Right kidney (tissue), 9 donors: ENCODE measurements around the gene ZNF528.

ENCODE experiments used
- DNase-seq: peaks from one replicate; pipeline ENCODE4 v3.0.0-alpha.2; 2016
- long read RNA-seq, 8 donors: transcript quantifications; one replicate each; lab custom pipeline, GENCODE V29; 2026

ZNF528 gene
- long read RNA-seq, donor 1, full-length matches to known transcripts = 22 of 22 reads
- long read RNA-seq, donor 1, partial matches to known transcripts = 0 of 22 reads
- long read RNA-seq, donor 1, other reads (novel, unspliced or antisense) = 0 of 22 reads
- long read RNA-seq, donor 2, full-length matches to known transcripts = 3 of 3 reads
- long read RNA-seq, donor 2, partial matches to known transcripts = 0 of 3 reads
- long read RNA-seq, donor 2, other reads (novel, unspliced or antisense) = 0 of 3 reads
- long read RNA-seq, donor 3, full-length matches to known transcripts = 23 of 23 reads
- long read RNA-seq, donor 3, partial matches to known transcripts = 0 of 23 reads
- long read RNA-seq, donor 3, other reads (novel, unspliced or antisense) = 0 of 23 reads
- long read RNA-seq, donor 4, full-length matches to known transcripts = 37 of 37 reads
- long read RNA-seq, donor 4, partial matches to known transcripts = 0 of 37 reads
- long read RNA-seq, donor 4, other reads (novel, unspliced or antisense) = 0 of 37 reads
- long read RNA-seq, donor 5, full-length matches to known transcripts = 18 of 18 reads
- long read RNA-seq, donor 5, partial matches to known transcripts = 0 of 18 reads
- long read RNA-seq, donor 5, other reads (novel, unspliced or antisense) = 0 of 18 reads
- long read RNA-seq, donor 6, full-length matches to known transcripts = 12 of 12 reads
- long read RNA-seq, donor 6, partial matches to known transcripts = 0 of 12 reads
- long read RNA-seq, donor 6, other reads (novel, unspliced or antisense) = 0 of 12 reads
- long read RNA-seq, donor 7, full-length matches to known transcripts = 22 of 22 reads
- long read RNA-seq, donor 7, partial matches to known transcripts = 0 of 22 reads
- long read RNA-seq, donor 7, other reads (novel, unspliced or antisense) = 0 of 22 reads
- long read RNA-seq, donor 8, full-length matches to known transcripts = 19 of 19 reads
- long read RNA-seq, donor 8, partial matches to known transcripts = 0 of 19 reads
- long read RNA-seq, donor 8, other reads (novel, unspliced or antisense) = 0 of 19 reads

- DNase-seq = peak; percentile 82
Measured at GRCh38 chr19:52397310-52398080, at the start of gene ZNF528. TSS of gene ZNF528 (plus strand) at chr19:52397849. CDS start at chr19:52402014, 4,165 bp downstream.

DNA sequence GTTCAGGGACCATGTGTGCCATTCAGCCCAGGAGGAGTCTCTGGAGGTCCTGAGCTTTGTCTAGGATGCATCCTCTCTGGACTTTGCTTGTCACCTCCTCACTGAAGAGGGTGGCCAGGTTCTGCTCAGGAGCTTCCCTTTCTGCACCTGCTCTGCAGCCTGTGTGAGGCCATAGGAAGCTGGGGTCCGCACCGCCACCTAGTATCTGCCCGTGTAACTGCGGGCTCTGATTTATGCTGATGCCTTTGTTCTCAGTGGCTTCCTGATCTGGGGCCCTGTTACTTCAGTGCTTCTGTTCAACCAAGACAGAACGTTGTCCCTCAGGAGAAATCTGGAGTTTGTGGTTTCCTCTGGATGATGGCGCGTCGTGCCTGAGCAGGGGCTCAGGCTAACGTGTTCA lies 46.1 kb upstream of the ZNF528 start:
- DNase-seq = no peak

DNA sequence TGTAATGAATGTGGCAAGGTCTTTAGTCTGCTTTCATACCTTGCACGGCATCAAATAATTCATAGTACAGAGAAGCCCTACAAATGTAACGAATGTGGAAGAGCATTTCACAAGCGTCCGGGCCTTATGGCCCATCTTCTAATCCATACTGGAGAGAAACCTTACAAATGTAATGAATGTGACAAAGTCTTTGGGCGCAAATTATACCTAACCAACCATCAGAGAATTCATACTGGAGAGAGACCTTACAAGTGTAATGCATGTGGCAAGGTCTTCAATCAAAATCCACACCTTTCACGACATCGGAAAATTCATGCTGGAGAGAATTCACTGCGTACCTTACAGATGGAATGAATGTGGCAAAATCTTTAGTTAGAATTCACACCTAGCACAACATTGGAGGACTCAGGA lies 31.2 kb upstream of the ZNF528 start:
- no peak for DNase-seq

DNA sequence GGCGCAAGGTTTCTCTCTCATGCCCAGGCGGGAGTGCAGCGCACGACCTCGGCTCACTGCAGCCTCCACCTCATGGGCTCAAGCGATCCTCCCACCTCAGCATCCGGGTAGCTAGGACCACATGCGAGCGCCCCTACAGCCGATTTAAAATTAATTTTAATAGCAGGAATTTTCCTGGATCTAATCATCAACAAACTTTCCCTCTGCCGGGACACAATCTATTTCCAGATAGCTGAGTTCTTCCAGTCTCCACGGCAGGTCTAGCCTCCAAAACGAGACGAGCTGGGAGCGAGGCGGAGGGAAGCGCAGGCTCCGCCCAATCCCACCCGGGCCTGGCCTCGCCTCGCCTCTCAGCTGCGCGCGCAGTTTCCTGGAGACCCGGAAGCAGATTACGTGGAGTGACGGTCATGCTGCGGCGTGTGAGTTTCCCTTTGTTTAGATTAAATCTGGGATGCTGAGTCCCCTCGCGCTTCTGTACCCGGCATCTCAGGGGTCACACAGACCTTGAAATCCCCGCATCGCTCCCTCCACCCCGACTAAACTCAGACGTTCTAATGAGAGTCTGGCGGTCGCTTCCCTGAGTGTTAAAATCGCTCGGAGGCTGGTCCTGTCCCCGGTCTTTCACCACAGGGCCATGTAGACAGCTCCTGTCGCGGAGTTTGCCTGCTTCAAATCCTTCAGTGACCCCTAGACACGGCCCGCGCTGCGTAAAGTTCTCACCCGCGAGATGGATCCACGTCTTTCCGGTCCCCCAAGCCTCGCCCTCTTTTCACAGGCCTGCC lies 27.9 kb upstream of the ZNF528 start, which contains the start of gene ZNF880:
Gene ZNF880, plus strand, starts transcription at position 365 of the 782 bp plus-strand sequence. Its CDS starts 43 bp downstream, at position 408.
- DNase-seq = peak; percentile 89

DNA sequence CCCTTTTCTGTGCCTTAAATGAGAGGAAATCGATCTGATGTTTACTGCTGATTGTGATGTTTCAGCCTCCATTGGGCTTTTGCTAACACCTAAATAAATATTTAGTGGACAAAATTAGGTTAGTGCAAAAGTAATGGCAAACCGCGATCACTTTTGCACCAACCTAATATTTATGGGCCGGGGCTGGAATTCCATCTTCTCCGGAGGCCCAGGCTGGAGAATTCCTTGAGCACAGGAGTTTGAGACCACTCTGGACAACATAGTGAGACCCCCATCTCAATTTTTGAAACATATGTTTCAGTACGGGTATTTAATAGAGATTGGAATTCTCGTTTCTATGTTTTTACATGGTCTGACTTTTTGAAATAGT lies 27.3 kb upstream of the ZNF528 start:
- no peak for DNase-seq

GRCh38 chr19:52391135-52391534 lies 6.5 kb upstream of the ZNF528 start:
- DNase-seq = no peak

- DNase-seq = no peak
Measured at GRCh38 chr19:52398081-52398441, 412 bp downstream of the ZNF528 start.

GRCh38 chr19:52410276-52410675 lies 12.6 kb downstream of the ZNF528 start:
- DNase-seq = no peak

DNA sequence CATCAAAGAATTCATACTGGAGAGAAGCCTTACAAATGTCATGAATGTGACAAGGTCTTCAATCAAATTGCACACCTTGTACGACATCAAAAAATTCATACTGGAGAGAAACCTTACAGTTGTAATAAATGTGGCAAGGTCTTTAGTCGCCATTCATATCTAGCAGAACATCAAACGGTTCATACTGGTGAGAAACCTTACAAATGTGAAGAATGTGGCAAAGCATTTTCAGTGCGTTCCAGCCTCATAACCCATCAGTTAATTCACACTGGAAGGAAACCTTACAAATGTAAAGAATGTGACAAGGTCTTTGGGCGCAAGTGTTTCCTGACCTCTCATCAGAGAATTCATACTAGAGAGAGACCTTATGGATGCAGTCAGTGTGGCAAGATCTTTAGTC lies 18.1 kb downstream of the ZNF528 start:
- DNase-seq = no peak

- no peak for DNase-seq
Measured at GRCh38 chr19:52428937-52429336, 31.3 kb downstream of the ZNF528 start, which contains the start of gene ZNF534. TSS of gene ZNF534 (plus strand) at chr19:52429148. CDS start at chr19:52431475, 2,327 bp downstream.

GRCh38 chr19:52442179-52442578 lies 44.5 kb downstream of the ZNF528 start:
- DNase-seq = no peak

- DNase-seq = no peak
Measured at GRCh38 chr19:52444506-52444905, 46.9 kb downstream of the ZNF528 start.

DNA sequence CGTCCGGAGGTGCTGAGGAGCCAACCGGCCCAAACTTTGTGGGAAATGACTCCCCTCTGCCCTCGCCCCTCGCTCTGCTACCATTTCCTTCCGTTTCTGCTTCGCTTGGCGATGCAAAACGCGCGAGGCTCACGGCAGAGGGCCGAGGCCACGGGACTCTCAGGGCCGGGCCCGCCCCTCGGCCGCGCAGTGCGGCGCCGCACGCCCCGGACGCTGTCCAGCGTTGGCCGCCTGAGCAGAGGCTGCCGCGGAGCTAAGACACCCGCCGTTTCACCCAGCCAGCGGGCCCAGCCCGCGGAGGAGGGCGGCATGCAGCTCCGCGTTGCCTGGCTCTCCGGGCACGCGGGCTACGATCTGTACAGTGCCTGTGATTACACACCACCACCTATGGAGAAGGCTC lies 53.6 kb downstream of the ZNF528 start:
- DNase-seq = no peak

GRCh38 chr19:52453324-52454094 lies 55.9 kb downstream of the ZNF528 start, which contains the start of gene ZNF578:
TSS of gene ZNF578 (plus strand) at chr19:52453553. CDS start at chr19:52501846, 48,293 bp downstream.
- peak; percentile 65 for DNase-seq

DNA sequence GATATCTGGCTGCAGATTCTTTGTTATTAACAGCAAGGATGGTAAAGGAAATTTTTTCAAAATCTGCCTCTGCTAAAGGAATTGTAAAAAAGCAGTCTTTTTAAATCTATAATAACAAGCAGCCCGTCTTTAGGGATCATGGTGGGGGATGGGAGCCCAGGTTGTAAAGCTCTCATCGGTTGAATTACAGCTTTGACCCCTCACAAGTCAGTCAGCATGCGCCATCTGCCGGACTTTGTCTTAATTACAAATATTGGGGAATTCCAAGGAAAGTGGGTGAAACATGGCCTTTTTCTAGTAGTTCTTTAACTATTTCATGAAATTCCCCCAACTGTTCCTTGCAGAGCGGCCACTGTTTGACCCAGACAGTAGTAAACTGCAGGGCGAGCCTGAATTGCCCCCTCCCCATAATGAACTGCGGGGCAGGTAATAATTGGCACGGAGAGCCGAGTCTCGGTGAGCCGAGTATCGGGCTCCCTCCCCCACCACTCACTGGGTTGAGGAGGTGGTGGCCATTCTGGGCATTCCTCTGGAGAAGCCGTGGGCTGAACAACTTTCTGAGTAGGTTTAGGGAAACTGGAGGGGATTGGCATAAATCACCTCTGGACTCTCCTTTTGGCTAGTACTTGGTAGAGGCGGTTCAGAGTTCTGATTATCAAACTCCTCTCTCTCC lies 67.3 kb downstream of the ZNF528 start:
- DNase-seq = no peak
